ENCODE results near the gene BMP5. TPM values are rescaled to one million over a fixed set of nuclear protein-coding genes. Genes with fewer than 3 reads are reported as not detected.
A peak's percentile ranks its signal among the peaks of the same experiment; 100 is the strongest.

Gene BMP5
- total RNA-seq, 1 experiment from 2014 or later = 17.7 TPM

- no TSS peak for BruUV-seq (replicated peaks)
Measured at GRCh38 chr6:55825402-55826051, 49.9 kb downstream of the BMP5 start.

GRCh38 chr6:55822815-55823214 is 52.6 kb downstream of the BMP5 start:
- in situ Hi-C loops (cut with HindIII; ENCODE audit: low pct_unique_long_range_greater_than_20kb, low sequenced_read_pairs) = no loop called here
- H3K9me3 ChIP-seq (ENCODE audit: control insufficient read depth, insufficient read depth, low read depth, low read length) = no peaks in the 10 kb centered on the region
- H3K27me3 ChIP-seq (ENCODE audit: control insufficient read depth, insufficient read depth, low read length) = no peaks in the 10 kb centered on the region
- ATAC-seq (no peak), DNase-seq (ENCODE audit: low read depth, low spot score) (no peak)
- TF ChIP-seq SIN3A (IDR thresholded peaks at IDR 0.05; ENCODE audit: borderline replicate concordance, insufficient read depth, low read depth, low read length) (no peak), REST (IDR thresholded peaks at IDR 0.05; ENCODE audit: insufficient read depth in 1 of 2, low read depth in 2 of 2, low read length in 1 of 2) (no peak), POLR2AphosphoS5 (IDR thresholded peaks at IDR 0.05; ENCODE audit: low read depth, low read length) (no peak), CTCF (IDR thresholded peaks at IDR 0.05) (no peak), TCF7L2 (IDR thresholded peaks at IDR 0.05; ENCODE audit: low read depth, low read length) (no peak)
- POLR2A ChIA-PET = no interaction called here
- H3K4me1 ChIP-seq (ENCODE audit: control insufficient read depth, insufficient read depth, low read length) = peaks cover 49% of the 10 kb centered on the region
- no peaks in the 10 kb centered on the region for H3K36me3 ChIP-seq (ENCODE audit: control insufficient read depth, insufficient read depth, low read length)
- H3K27ac ChIP-seq (ENCODE audit: low read length) = peak overlapping the region; percentile 90
- CTCF ChIA-PET = no interaction called here
- no peak overlapping the region for H3K4me3 ChIP-seq (ENCODE audit: low read depth in 2 of 2, low read length in 2 of 2)
- BruUV-seq (replicated peaks) = no TSS peak
- intact Hi-C loops (cut with micrococcal nuclease; ENCODE audit: unreplicated experiment) = loop anchor here (10.0 kb wide), 1 partner anchor 122 kb away; no protein-coding TSS in a partner anchor

More at GRCh38 chr6:55825402-55826051, 49.9 kb downstream of the BMP5 start:
- ChIA-PET CTCF (no interaction called here), POLR2A (interaction anchor here (0.7 kb wide), 1 partner anchor 1764 kb away, joined by 4 read pairs; no protein-coding TSS in a partner anchor)
- Histone ChIP-seq H3K27me3 (ENCODE audit: control insufficient read depth, insufficient read depth, low read length) (no peaks in the 10 kb centered on the region), H3K9me3 (ENCODE audit: control insufficient read depth, insufficient read depth, low read depth, low read length) (no peaks in the 10 kb centered on the region), H3K36me3 (ENCODE audit: control insufficient read depth, insufficient read depth, low read length) (no peaks in the 10 kb centered on the region; the same call in 1 of the 2 replicates), H3K4me1 (ENCODE audit: control insufficient read depth, insufficient read depth, low read length) (peaks cover 73% of the 10 kb centered on the region), H3K4me3 (ENCODE audit: low read depth in 2 of 2, low read length in 2 of 2) (no peak overlapping the region), H3K27ac (ENCODE audit: low read length) (peak overlapping the region; percentile 90)
- in situ Hi-C loops (cut with HindIII; ENCODE audit: low pct_unique_long_range_greater_than_20kb, low sequenced_read_pairs) = no loop called here
- no peak for TF ChIP-seq REST (IDR thresholded peaks at IDR 0.05; ENCODE audit: insufficient read depth in 1 of 2, low read depth in 2 of 2, low read length in 1 of 2)
- TF ChIP-seq POLR2AphosphoS5 (IDR thresholded peaks at IDR 0.05; ENCODE audit: low read depth, low read length) = peak; percentile 66
- TF ChIP-seq SIN3A (IDR thresholded peaks at IDR 0.05; ENCODE audit: borderline replicate concordance, insufficient read depth, low read depth, low read length) = no peak
- TF ChIP-seq TCF7L2 (IDR thresholded peaks at IDR 0.05; ENCODE audit: low read depth, low read length) = peak; percentile 94
- TF ChIP-seq CTCF (IDR thresholded peaks at IDR 0.05) = no peak
- peak; percentile 55 for DNase-seq (ENCODE audit: low read depth, low spot score)
- peak; percentile 92 for ATAC-seq
- intact Hi-C loops (cut with micrococcal nuclease; ENCODE audit: unreplicated experiment) = loop anchor here (5.0 to 10.0 kb wide), 2 partner anchors 42 to 119 kb away; no protein-coding TSS in a partner anchor
